Panc1 (cell line): Measurements from ENCODE around the gene CCDC69. TPM values are rescaled to one million over a fixed set of nuclear protein-coding genes. Genes with fewer than 3 reads are reported as not detected.

Experiments used
- ATAC-seq: fragments of 200-7000 bp; cut with Tn5 transposase; 2 replicates; pipeline ENCODE4 v1.9.1; 2020; ENCODE audit warnings: mild to moderate bottlenecking, moderate library complexity
- BruUV-seq: library from RNA; stranded (reverse); fragments of 400-500 nt; replicated peaks from 2 replicates; lab custom pipeline; 2021; lab: Mats Ljungman, UMichigan
- CTCF ChIA-PET: fragments of 300-600 bp; sonication (Branson Sonifier 250); formaldehyde crosslinking; loops from one replicate; lab custom pipeline; 2022; ENCODE audit warnings: antibody characterized with exemption; lab: Charles Lee
- POLR2A ChIA-PET: fragments of 300-600 bp; sonication (Branson Sonifier 250); formaldehyde crosslinking; loops from one replicate; lab custom pipeline; 2022; ENCODE audit warnings: antibody characterized with exemption; lab: Charles Lee
- DNase-seq: peaks from one replicate; pipeline ENCODE4 v3.0.0-alpha.2; 2010; ENCODE audit warnings: low read depth, low spot score
- H3K27ac ChIP-seq: 2 replicates; pipeline ENCODE4 v1.5.1; 2011; ENCODE audit warnings: mild to moderate bottlenecking, low read length, inconsistent platforms
- H3K27me3 ChIP-seq: fragments of 200-500 bp; sonication (Bioruptor generic); 2 replicates; pipeline ENCODE4 v1.6.0; 2014; ENCODE audit warnings: low read length, inconsistent platforms; ENCODE audit not compliant: control insufficient read depth, insufficient read depth
- H3K36me3 ChIP-seq: fragments of 200-500 bp; sonication (Bioruptor generic); 2 replicates; pipeline ENCODE4 v1.5.1; 2014; ENCODE audit warnings: inconsistent platforms, mild to moderate bottlenecking, low read length, moderate library complexity; ENCODE audit not compliant: control insufficient read depth, insufficient read depth
- H3K4me1 ChIP-seq: 2 replicates; pipeline ENCODE4 v1.5.1; 2011; ENCODE audit warnings: inconsistent platforms, mild to moderate bottlenecking, low read length, moderate library complexity; ENCODE audit not compliant: control insufficient read depth, insufficient read depth
- H3K4me3 ChIP-seq, 2 experiments: 2 replicates each; pipeline ENCODE4 v1.5.1; 2011 to 2012; ENCODE audit warnings: low read depth in 2 of 2, low read length in 2 of 2, mild to moderate bottlenecking in 2 of 2, inconsistent platforms in 1 of 2, moderate library complexity in 1 of 2
- H3K9me3 ChIP-seq: fragments of 200-500 bp; sonication (Bioruptor generic); 2 replicates; pipeline ENCODE4 v1.5.1; 2014; ENCODE audit warnings: low read depth, mild to moderate bottlenecking, inconsistent platforms, low read length, moderate library complexity; ENCODE audit not compliant: control insufficient read depth, insufficient read depth
- CTCF ChIP-seq: fragments of 450-650 bp; IDR thresholded peaks from 2 replicates; pipeline ENCODE4 v1.5.1; 2017; ENCODE audit warnings: mild to moderate bottlenecking
- POLR2AphosphoS5 ChIP-seq: IDR thresholded peaks from 2 replicates; pipeline ENCODE4 v1.6.1; 2012; ENCODE audit warnings: mild to moderate bottlenecking, low read depth, low read length, moderate library complexity
- REST ChIP-seq, 2 experiments: IDR thresholded peaks; 2 replicates each; pipeline ENCODE4 v1.6.1; 2011 to 2012; ENCODE audit warnings: low read depth in 2 of 2, control low read depth in 1 of 2, low read length in 1 of 2, mild to moderate bottlenecking in 1 of 2, moderate library complexity in 1 of 2; ENCODE audit not compliant: insufficient read depth in 1 of 2
- SIN3A ChIP-seq: IDR thresholded peaks from 2 replicates; pipeline ENCODE4 v1.6.1; 2012; ENCODE audit warnings: low read depth, mild to moderate bottlenecking, low read length, moderate library complexity, borderline replicate concordance; ENCODE audit not compliant: insufficient read depth
- TCF7L2 ChIP-seq: IDR thresholded peaks from 2 replicates; pipeline ENCODE4 v1.6.1; 2011; ENCODE audit warnings: mild to moderate bottlenecking, low read depth, low read length, inconsistent platforms
- in situ Hi-C: cut with HindIII; loops from 2 replicates; pipeline ENCODE4 v1.10.0; 2016; ENCODE audit warnings: low sequenced_read_pairs, low pct_unique_long_range_greater_than_20kb
- intact Hi-C: fragments of 100-400 bp; cut with micrococcal nuclease; formaldehyde crosslinking; loops from one replicate; pipeline ENCODE4 v1.10.0; 2022; ENCODE audit not compliant: unreplicated experiment
- total RNA-seq: library from RNA; stranded (reverse); gene quantifications from one replicate; pipeline ENCODE4 v1.2.1, GENCODE V29; 2021; ENCODE audit not compliant: unreplicated experiment

The CCDC69 gene
- total RNA-seq, 1 experiment from 2014 or later = 2.1 TPM

- ChIA-PET POLR2A (no interaction called here), CTCF (interaction anchor here (0.6 to 1.0 kb wide), 3 partner anchors 13 to 114 kb away, joined by 3 to 7 read pairs (median 3); partner anchors contain the start of gene GM2A)
- no peak overlapping the region for H3K27ac ChIP-seq
- H3K9me3 ChIP-seq = no peaks in the 10 kb centered on the region
- H3K4me3 ChIP-seq = no peak overlapping the region
- H3K27me3 ChIP-seq = no peaks in the 10 kb centered on the region
- no peaks in the 10 kb centered on the region for H3K36me3 ChIP-seq
- DNase-seq (no peak), ATAC-seq (peak; percentile 86)
- in situ Hi-C loops (no loop called here), intact Hi-C loops (loop anchor here (2.0 kb wide), 1 partner anchor 113 kb away; no protein-coding TSS in a partner anchor)
- TF ChIP-seq CTCF (peak; percentile 84), SIN3A (no peak), POLR2AphosphoS5 (no peak), TCF7L2 (no peak), REST (IDR thresholded peaks at IDR 0.05; ENCODE audit: insufficient read depth in 1 of 2, low read depth in 2 of 2, low read length in 1 of 2) (no peak)
- BruUV-seq = no TSS peak
- no peaks in the 10 kb centered on the region for H3K4me1 ChIP-seq
These were observed 15.5 kb upstream of the CCDC69 start for GRCh38 chr5:151239237-151239861.

GRCh38 chr5:151238303-151238741, 14.4 kb upstream of the CCDC69 start:
- CTCF ChIA-PET = interaction anchor here (0.7 to 0.8 kb wide), 2 partner anchors 44 to 113 kb away, joined by 3 read pairs; no protein-coding TSS in a partner anchor
- no peaks in the 10 kb centered on the region for H3K9me3 ChIP-seq
- ATAC-seq (no peak), DNase-seq (no peak)
- H3K27me3 ChIP-seq = no peaks in the 10 kb centered on the region
- H3K4me1 ChIP-seq = no peaks in the 10 kb centered on the region
- BruUV-seq = no TSS peak
- intact Hi-C loops (loop anchor here (2.0 kb wide), 1 partner anchor 112 kb away; no protein-coding TSS in a partner anchor), in situ Hi-C loops (no loop called here)
- no peaks in the 10 kb centered on the region for H3K36me3 ChIP-seq
- H3K4me3 ChIP-seq = no peak overlapping the region
- TF ChIP-seq POLR2AphosphoS5 = no peak
- no peak for TF ChIP-seq SIN3A
- no peak for TF ChIP-seq TCF7L2
- TF ChIP-seq REST (IDR thresholded peaks at IDR 0.05; ENCODE audit: insufficient read depth in 1 of 2, low read depth in 2 of 2, low read length in 1 of 2) = no peak
- no peak for TF ChIP-seq CTCF
- POLR2A ChIA-PET = no interaction called here
- H3K27ac ChIP-seq = no peak overlapping the region
